ENCODE results near the gene PPP1R36.
"Not testable (repeated sequence)": the region's sequence is repeated elsewhere in the genome, so short reads cannot be mapped to it uniquely, and the experiment has no call there.

Gene PPP1R36

DNA sequence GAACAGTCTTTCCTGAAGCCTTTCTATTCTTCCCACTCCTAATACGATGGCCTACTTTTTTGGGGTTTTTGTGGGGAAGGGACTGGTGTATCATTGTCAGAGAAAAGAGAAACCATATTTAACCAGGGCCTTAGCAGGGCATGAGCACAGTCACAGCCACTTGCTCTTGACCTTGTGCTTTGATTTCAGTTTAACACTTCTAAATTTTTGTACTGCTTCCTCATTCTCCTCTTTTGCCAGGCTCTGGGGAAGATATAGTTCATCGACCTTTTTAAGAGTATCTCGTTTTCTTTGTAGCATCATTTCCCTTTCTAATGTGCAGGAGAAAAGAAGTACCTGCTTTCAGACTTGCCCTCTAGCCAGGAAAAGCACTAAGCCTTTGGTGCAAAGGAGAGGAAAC lies 43.0 kb upstream of the PPP1R36 start:
- Histone ChIP-seq H3K9ac (ENCODE audit: low read depth, low read length) (no peak overlapping the region), H3K36me3 (ENCODE audit: control insufficient read depth, insufficient read depth, low read length) (peaks cover 1% of the 10 kb centered on the region; the same call in 1 of the 2 replicates), H3K27ac (ENCODE audit: low read depth, low read length) (no peak overlapping the region), H3K9me3 (ENCODE audit: control insufficient read depth, insufficient read depth, low read length) (no peaks in the 10 kb centered on the region), H3K4me1 (ENCODE audit: control insufficient read depth, insufficient read depth, low read length) (peaks cover 47% of the 10 kb centered on the region), H3K27me3 (ENCODE audit: control insufficient read depth, insufficient read depth, low read length) (no peaks in the 10 kb centered on the region), H3K4me3 (ENCODE audit: low read depth, low read length) (peak overlapping the region; percentile 25; the same call in 1 of the 2 replicates)

DNA sequence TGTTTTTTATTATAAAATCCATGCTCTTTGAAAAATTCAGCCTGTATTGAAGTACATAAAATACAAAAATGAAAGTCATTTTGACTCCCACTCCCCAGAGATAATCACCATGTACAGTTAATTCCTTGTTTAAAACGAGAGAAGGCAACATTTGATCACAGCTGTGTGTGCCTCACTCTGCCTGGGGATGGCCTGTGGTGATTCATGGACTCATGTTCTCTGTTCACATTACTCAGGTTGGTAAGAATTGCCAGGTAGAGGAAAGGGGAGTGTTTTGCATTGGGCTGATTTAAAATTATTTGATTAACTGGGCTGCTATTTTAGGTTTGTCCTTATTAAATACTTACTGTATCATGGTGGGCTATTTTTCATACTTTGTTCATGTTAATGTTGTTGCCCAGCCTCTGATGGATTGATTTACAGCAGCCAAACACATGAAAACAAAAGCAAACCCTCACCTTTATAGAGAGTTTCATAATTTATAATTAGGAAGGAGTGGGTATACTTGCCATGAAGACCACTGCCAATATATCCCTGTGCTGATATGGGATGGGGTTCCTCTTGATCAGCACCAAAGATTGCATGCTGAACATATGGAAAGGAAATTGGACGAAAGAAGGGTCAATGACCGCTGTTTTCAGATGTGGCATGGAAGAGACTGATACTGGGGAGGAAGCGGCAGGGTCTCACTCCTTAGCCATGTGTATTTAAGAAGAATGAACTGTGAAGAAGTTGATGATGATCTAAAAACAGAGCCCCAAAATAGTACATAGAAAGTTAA lies 42.2 kb upstream of the PPP1R36 start:
- Histone ChIP-seq H3K9me3 (ENCODE audit: control insufficient read depth, insufficient read depth, low read length) (no peaks in the 10 kb centered on the region), H3K36me3 (ENCODE audit: control insufficient read depth, insufficient read depth, low read length) (no peaks in the 10 kb centered on the region), H3K4me3 (ENCODE audit: low read depth, low read length) (no peak overlapping the region), H3K9ac (ENCODE audit: low read depth, low read length) (no peak overlapping the region), H3K4me1 (ENCODE audit: control insufficient read depth, insufficient read depth, low read length) (peaks cover 39% of the 10 kb centered on the region), H3K27me3 (ENCODE audit: control insufficient read depth, insufficient read depth, low read length) (no peaks in the 10 kb centered on the region), H3K27ac (ENCODE audit: low read depth, low read length) (no peak overlapping the region)

GRCh38 chr14:64508215-64508776 lies 41.5 kb upstream of the PPP1R36 start:
- Histone ChIP-seq H3K9ac (ENCODE audit: low read depth, low read length) (no peak overlapping the region), H3K4me3 (ENCODE audit: low read depth, low read length) (no peak overlapping the region), H3K9me3 (ENCODE audit: control insufficient read depth, insufficient read depth, low read length) (no peaks in the 10 kb centered on the region), H3K4me1 (ENCODE audit: control insufficient read depth, insufficient read depth, low read length) (peaks cover 37% of the 10 kb centered on the region), H3K27me3 (ENCODE audit: control insufficient read depth, insufficient read depth, low read length) (no peaks in the 10 kb centered on the region), H3K36me3 (ENCODE audit: control insufficient read depth, insufficient read depth, low read length) (0 out of 2 replicates have a peak, but pooled peaks cover 5% of the 10 kb centered on the region), H3K27ac (ENCODE audit: low read depth, low read length) (no peak overlapping the region)

DNA sequence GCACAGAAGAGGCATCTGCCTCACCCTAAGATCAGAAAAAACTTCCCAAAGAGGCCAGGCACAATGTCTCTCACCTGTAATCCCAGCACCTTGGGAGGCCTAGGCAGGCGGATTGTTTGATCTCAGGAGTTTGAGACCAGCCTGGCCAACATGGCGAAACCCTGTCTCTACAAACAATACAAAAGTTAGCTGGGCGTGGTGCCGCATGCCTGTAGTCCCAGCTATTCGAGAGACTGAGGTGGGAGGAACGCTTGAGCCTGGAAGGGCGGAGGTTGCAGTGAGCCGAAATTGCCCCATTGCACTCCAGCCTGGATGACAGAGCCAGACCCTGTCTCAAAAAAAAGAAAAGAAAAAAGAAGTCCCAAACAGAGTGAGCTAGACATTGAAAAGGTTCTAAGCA lies 40.7 kb upstream of the PPP1R36 start:
- H3K9me3 ChIP-seq (ENCODE audit: control insufficient read depth, insufficient read depth, low read length) = no peaks in the 10 kb centered on the region
- H3K4me1 ChIP-seq (ENCODE audit: control insufficient read depth, insufficient read depth, low read length) = peaks cover 37% of the 10 kb centered on the region
- no peak overlapping the region for H3K27ac ChIP-seq (ENCODE audit: low read depth, low read length)
- H3K36me3 ChIP-seq (ENCODE audit: control insufficient read depth, insufficient read depth, low read length) = 0 out of 2 replicates have a peak, but pooled peaks cover 5% of the 10 kb centered on the region
- H3K4me3 ChIP-seq (ENCODE audit: low read depth, low read length) = 0 out of 2 replicates have a peak overlapping the region, but pooled peaks have one; percentile 14
- H3K9ac ChIP-seq (ENCODE audit: low read depth, low read length) = no peak overlapping the region
- no peaks in the 10 kb centered on the region for H3K27me3 ChIP-seq (ENCODE audit: control insufficient read depth, insufficient read depth, low read length)

DNA sequence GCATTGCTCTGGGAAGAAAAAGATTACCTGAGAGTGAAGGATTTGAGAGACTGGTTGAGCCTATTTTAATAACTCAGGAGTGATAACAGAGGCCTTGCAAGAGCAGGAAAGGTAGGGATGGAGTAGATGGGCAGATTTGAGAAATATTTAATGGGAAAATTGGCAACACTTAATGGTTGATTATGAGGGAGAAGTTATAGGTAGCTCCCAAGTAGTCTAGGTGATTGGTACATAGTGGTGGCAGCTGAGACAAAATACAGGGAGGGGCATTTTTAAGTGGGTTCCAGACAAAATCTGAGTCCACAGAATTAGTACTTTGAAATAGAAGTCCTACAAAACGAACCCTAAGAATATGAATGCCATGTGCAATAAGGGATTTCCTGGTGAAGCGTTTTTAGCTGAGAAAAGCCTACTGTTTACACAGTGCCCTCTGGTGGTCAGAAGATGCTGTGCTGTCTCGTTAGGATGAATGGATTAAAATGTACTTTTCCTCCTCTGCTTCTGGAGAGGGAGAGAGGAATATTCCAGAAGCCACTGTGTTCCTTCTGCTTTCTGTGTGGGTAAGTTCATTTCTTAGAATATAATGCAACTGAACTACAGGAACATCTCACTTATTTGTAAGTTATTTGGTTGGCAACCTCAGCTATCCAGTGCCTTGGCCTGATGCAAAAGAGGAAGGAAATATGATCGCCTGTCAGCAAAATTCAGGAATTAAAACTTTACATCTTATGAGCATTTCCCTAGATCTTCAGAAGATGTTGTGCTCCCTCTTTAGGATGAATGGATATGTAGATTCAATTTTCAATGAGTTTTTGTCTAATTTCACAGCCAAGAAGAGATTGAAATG lies 38.7 kb upstream of the PPP1R36 start:
- Histone ChIP-seq H3K27me3 (ENCODE audit: control insufficient read depth, insufficient read depth, low read length) (no peaks in the 10 kb centered on the region), H3K9ac (ENCODE audit: low read depth, low read length) (no peak overlapping the region), H3K9me3 (ENCODE audit: control insufficient read depth, insufficient read depth, low read length) (no peaks in the 10 kb centered on the region), H3K4me3 (ENCODE audit: low read depth, low read length) (no peak overlapping the region), H3K27ac (ENCODE audit: low read depth, low read length) (no peak overlapping the region), H3K4me1 (ENCODE audit: control insufficient read depth, insufficient read depth, low read length) (peaks cover 34% of the 10 kb centered on the region), H3K36me3 (ENCODE audit: control insufficient read depth, insufficient read depth, low read length) (0 out of 2 replicates have a peak, but pooled peaks cover 5% of the 10 kb centered on the region)

- H3K9ac ChIP-seq (ENCODE audit: low read depth, low read length) = no peak overlapping the region
- H3K36me3 ChIP-seq (ENCODE audit: control insufficient read depth, insufficient read depth, low read length) = 0 out of 2 replicates have a peak, but pooled peaks cover 5% of the 10 kb centered on the region
- no peak overlapping the region for H3K27ac ChIP-seq (ENCODE audit: low read depth, low read length)
- H3K4me3 ChIP-seq (ENCODE audit: low read depth, low read length) = no peak overlapping the region
- H3K27me3 ChIP-seq (ENCODE audit: control insufficient read depth, insufficient read depth, low read length) = no peaks in the 10 kb centered on the region
- H3K9me3 ChIP-seq (ENCODE audit: control insufficient read depth, insufficient read depth, low read length) = no peaks in the 10 kb centered on the region
- peaks cover 17% of the 10 kb centered on the region for H3K4me1 ChIP-seq (ENCODE audit: control insufficient read depth, insufficient read depth, low read length)
Measured at GRCh38 chr14:64513271-64513670, 36.5 kb upstream of the PPP1R36 start.

GRCh38 chr14:64515053-64515452 lies 34.7 kb upstream of the PPP1R36 start:
- H3K27me3 ChIP-seq (ENCODE audit: control insufficient read depth, insufficient read depth, low read length) = no peaks in the 10 kb centered on the region
- no peak overlapping the region for H3K9ac ChIP-seq (ENCODE audit: low read depth, low read length)
- no peak overlapping the region for H3K4me3 ChIP-seq (ENCODE audit: low read depth, low read length)
- no peak overlapping the region for H3K27ac ChIP-seq (ENCODE audit: low read depth, low read length)
- peaks cover 5% of the 10 kb centered on the region for H3K4me1 ChIP-seq (ENCODE audit: control insufficient read depth, insufficient read depth, low read length)
- 0 out of 2 replicates have a peak, but pooled peaks cover 5% of the 10 kb centered on the region for H3K36me3 ChIP-seq (ENCODE audit: control insufficient read depth, insufficient read depth, low read length)
- no peaks in the 10 kb centered on the region for H3K9me3 ChIP-seq (ENCODE audit: control insufficient read depth, insufficient read depth, low read length)

- Histone ChIP-seq H3K9me3 (ENCODE audit: control insufficient read depth, insufficient read depth, low read length) (no peaks in the 10 kb centered on the region), H3K9ac (ENCODE audit: low read depth, low read length) (no peak overlapping the region), H3K4me1 (ENCODE audit: control insufficient read depth, insufficient read depth, low read length) (no peaks in the 10 kb centered on the region), H3K27me3 (ENCODE audit: control insufficient read depth, insufficient read depth, low read length) (no peaks in the 10 kb centered on the region), H3K27ac (ENCODE audit: low read depth, low read length) (no peak overlapping the region), H3K36me3 (ENCODE audit: control insufficient read depth, insufficient read depth, low read length) (peaks cover 14% of the 10 kb centered on the region), H3K4me3 (ENCODE audit: low read depth, low read length) (no peak overlapping the region)
Measured at GRCh38 chr14:64516969-64517368, 32.8 kb upstream of the PPP1R36 start.

DNA sequence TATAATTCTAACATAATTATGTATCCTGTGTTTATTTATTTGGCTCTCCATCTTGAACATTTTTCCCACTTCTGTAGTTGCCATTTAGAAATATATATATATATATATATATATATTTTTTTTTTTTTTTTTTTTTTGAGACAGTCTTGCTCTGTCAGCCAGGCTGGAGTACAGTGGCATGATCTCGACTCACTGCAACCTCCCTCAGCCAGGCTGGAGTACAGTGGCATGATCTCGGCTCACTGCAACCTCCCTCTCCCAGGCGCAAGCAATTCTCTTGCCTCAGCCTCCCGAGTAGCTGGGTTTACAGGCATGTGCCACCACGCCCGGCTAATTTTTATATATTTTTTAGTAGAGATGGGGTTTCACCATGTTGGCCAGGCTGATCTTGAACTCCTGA lies 32.1 kb upstream of the PPP1R36 start:
- not testable (repeated sequence) for H3K4me3 ChIP-seq (ENCODE audit: low read depth, low read length); H3K27me3 ChIP-seq (ENCODE audit: control insufficient read depth, insufficient read depth, low read length); H3K27ac ChIP-seq (ENCODE audit: low read depth, low read length); H3K4me1 ChIP-seq (ENCODE audit: control insufficient read depth, insufficient read depth, low read length); H3K9ac ChIP-seq (ENCODE audit: low read depth, low read length); H3K9me3 ChIP-seq (ENCODE audit: control insufficient read depth, insufficient read depth, low read length)
- H3K36me3 ChIP-seq (ENCODE audit: control insufficient read depth, insufficient read depth, low read length) = peaks cover 20% of the 10 kb centered on the region

- Histone ChIP-seq H3K27me3 (ENCODE audit: control insufficient read depth, insufficient read depth, low read length) (no peaks in the 10 kb centered on the region), H3K27ac (ENCODE audit: low read depth, low read length) (no peak overlapping the region), H3K9ac (ENCODE audit: low read depth, low read length) (no peak overlapping the region), H3K9me3 (ENCODE audit: control insufficient read depth, insufficient read depth, low read length) (no peaks in the 10 kb centered on the region), H3K36me3 (ENCODE audit: control insufficient read depth, insufficient read depth, low read length) (peaks cover 22% of the 10 kb centered on the region), H3K4me1 (ENCODE audit: control insufficient read depth, insufficient read depth, low read length) (no peaks in the 10 kb centered on the region), H3K4me3 (ENCODE audit: low read depth, low read length) (no peak overlapping the region)
Measured at GRCh38 chr14:64518229-64518628, 31.5 kb upstream of the PPP1R36 start.

All from HUES48 (cell line).